ENCODE results near the gene CRYBG3.
A peak's percentile ranks its signal among the peaks of the same experiment; 100 is the strongest.
"Not testable (repeated sequence)": the region's sequence is repeated elsewhere in the genome, so short reads cannot be mapped to it uniquely, and the experiment has no call there.

The CRYBG3 gene

GRCh38 chr3:97889814-97890213 lies 68.0 kb downstream of the CRYBG3 start:
- Histone ChIP-seq H3K4me3 (no peak overlapping the region), H3K27ac (no peak overlapping the region)

- Histone ChIP-seq H3K4me3 (no peak overlapping the region), H3K27ac (no peak overlapping the region)
Measured at GRCh38 chr3:97892852-97893251, 71.0 kb downstream of the CRYBG3 start.

DNA sequence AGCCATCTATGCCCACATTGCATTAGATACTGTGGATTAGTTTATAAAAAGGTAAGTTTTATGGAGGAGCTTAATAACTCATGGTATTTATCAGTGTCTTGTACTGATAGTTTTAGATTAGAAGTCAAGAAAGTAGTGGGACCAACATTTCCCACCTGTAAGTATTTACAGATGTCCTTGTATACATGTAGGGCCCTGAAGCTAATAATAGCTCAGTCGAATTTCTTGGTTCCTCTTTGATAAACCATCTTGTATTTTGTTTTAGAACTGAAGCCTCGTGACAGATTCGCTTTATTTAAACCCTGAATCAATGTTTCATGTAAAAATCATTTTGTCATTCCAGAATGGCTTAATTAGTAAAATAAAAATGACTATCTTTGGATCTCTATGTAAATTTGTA lies 73.4 kb downstream of the CRYBG3 start:
- Histone ChIP-seq H3K27ac (no peak overlapping the region), H3K4me3 (no peak overlapping the region)

DNA sequence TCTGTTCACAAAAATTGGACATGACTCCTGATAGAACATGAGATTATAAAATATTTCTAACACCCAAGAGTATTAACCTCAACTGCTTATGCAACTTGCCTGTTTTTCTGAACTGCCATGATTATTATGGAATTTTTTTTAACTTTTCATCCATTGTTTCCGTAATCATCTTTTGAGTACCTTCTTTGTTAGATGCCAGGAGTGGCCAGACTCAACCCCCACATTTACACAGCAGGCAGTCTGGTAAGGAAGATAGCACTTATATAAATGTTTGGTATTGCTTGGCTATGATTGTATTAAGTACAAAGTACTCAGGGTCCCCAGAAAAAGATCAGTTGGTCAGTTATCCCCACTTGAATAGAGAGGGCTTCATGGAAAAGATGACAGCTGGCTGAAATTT lies 74.3 kb downstream of the CRYBG3 start:
- Histone ChIP-seq H3K4me3 (no peak overlapping the region), H3K27ac (no peak overlapping the region)

- H3K4me3 ChIP-seq, result no peak overlapping the region
Measured at GRCh38 chr3:97896547-97896946, 74.7 kb downstream of the CRYBG3 start.

DNA sequence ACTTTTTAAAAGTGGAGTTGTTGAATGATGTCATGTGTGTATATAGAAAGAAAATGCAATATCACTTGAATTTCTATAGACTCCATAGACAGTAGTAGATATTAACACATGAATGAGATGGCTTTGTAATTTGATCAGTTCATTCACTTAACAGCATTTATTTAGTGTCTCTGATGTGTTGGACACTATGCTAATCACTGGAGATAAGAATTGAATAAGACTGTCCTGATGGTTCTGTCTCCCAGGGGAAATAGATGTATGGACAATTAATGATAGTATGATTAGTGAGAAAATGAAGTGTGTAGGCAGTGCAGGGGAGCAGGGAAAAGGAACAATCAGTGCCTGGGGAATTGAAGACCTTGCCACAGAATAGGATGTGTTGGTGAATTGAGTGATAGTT lies 77.5 kb downstream of the CRYBG3 start:
- H3K27ac ChIP-seq, result no peak overlapping the region
- H3K4me3 ChIP-seq, result no peak overlapping the region

More at GRCh38 chr3:97896547-97896946, 74.7 kb downstream of the CRYBG3 start:
- no peak overlapping the region for H3K27ac ChIP-seq

DNA sequence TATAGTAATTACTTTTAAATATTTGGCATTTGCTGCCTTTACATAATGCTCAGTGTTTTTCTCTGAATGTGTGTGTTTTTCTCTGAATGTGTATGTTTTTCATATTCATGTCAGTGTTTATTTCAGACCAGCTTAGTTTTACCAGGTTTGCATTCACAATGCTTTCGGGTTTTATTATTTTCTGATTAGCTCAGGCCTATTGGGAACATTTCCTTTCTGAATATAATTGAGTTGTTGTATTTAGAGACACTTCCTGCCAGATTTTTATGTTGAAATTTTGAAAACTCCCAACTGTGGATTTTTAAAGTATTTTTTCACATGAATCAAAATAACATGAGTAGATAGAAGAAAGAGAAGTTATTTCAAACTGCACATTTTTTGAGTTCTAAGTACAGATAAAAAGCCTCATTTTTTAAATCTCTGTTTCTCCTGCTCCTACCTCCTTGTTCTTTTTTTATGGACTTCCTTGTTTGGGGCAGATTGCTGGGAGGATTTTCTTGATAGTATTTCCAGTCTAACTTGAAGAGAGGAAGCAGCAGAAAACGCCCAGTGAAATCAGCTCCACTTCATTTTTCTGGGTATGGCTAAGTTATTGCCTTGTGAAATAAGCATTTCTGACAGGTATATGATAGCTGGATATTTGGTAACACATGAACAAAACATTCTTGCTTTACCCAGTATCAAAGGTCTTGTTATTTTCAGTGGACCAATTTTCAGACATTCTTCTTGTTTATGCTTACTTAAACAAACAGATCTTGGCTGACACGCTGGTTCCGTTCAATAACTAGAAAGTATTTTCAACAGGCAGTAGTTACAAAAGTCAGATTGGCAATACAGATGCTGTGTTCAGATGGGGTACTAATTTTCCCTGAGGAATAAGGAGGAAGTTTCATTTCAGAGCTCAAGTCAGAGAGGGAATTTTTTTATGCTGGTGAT lies 79.8 kb downstream of the CRYBG3 start:
- H3K27ac ChIP-seq, result peak overlapping the region in 14 of 21 experiments; percentile 1 to 76 (median 36)
- H3K4me3 ChIP-seq, result no peak overlapping the region

DNA sequence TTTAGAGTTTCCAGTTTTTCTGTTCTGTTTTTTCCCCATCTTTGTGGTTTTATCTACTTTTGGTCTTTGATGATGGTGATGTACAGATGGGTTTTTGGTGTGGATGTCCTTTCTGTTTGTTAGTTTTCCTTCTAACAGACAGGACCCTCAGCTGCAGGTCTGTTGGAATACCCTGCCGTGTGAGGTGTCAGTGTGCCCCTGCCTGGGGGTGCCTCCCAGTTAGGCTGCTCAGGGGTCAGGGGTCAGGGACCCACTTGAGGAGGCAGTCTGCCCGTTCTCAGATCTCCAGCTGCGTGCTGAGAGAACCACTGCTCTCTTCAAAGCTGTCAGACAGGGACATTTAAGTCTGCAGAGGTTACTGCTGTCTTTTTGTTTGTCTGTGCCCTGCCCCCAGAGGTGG lies 88.0 kb downstream of the CRYBG3 start:
- H3K27ac ChIP-seq, H3K4me3 ChIP-seq: not testable (repeated sequence)

DNA sequence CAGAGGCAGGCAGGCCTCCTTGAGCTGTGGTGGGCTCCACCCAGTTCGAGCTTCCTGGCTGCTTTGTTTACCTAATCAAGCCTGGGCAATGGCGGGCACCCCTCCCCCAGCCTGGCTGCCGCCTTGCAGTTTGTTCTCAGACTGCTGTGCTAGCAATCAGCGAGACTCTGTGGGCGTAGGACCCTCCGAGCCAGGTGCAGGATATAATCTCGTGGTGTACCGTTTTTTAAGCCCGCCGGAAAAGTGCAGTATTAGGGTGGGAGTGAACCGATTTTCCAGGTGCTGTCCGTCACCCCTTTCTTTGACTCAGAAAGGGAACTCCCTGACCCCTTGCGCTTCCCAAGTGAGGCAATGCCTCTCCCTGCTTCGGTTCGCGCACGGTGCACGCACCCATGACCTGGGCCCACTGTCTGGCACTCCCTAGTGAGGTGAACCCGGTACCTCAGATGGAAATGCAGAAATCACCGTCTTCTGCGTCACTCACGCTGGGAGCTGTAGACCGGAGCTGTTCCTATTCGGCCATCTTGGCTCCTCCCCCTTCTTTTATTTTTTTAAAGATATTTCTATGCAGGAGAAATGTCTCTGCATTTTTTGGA lies 88.5 kb downstream of the CRYBG3 start:
- Histone ChIP-seq H3K4me3 (peak overlapping the region in 2 of 7 experiments; percentile 1 to 19), H3K27ac (peak overlapping the region in 9 of 21 experiments; percentile 2 to 76 (median 54))

GRCh38 chr3:97910931-97911351 lies 89.1 kb downstream of the CRYBG3 start:
- Histone ChIP-seq H3K27ac (peak overlapping the region in 9 of 21 experiments; percentile 2 to 76 (median 56)), H3K4me3 (peak overlapping the region in 1 of 7 experiments; percentile 1)

DNA sequence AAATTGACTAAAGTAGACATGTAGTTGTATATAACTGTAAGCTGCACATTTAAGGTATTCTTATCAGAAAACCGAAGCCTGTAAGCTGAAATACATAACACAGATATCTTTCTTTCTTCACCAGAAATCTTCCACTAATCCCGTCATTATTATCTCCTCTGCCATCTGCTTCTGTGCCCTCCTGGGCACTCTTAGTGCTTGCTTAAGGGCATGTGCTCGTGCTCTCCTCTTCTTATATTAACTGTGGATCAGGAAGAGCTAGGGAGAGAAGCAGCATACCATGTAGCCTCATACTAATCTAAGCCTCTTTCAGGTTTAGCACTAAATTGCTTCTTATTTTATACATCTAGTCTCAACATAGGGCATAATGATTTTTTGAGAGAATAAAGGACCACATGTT lies 89.6 kb downstream of the CRYBG3 start:
- no peak overlapping the region for H3K4me3 ChIP-seq
- H3K27ac ChIP-seq, result peak overlapping the region in 6 of 21 experiments; percentile 2 to 76 (median 52)

DNA sequence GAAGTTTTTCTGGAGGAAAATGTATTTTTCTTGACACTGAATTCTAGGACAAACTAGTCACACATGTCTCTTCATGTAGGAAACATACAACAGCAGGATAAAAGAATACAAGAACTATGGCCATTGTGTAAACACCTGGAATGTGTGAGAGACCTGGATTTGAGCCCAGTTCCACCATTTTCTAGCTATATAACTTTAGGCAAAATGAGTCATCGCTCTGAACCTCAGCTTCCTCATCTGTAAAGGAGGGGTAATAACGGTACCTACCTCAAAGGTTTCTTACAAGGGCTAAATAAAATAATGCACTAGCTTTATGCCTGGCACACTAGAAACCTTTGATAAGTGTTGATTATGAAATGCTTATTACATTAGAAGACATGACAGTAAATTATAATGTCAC lies 92.6 kb downstream of the CRYBG3 start:
- Histone ChIP-seq H3K4me3 (no peak overlapping the region), H3K27ac (no peak overlapping the region)

GRCh38 chr3:97916576-97916975 lies 94.8 kb downstream of the CRYBG3 start:
- no peak overlapping the region for H3K4me3 ChIP-seq
- H3K27ac ChIP-seq, result no peak overlapping the region

- Histone ChIP-seq H3K4me3 (no peak overlapping the region), H3K27ac (peak overlapping the region in 2 of 21 experiments; percentile 11 to 18)
Measured at GRCh38 chr3:97917813-97918536, 96.2 kb downstream of the CRYBG3 start.

DNA sequence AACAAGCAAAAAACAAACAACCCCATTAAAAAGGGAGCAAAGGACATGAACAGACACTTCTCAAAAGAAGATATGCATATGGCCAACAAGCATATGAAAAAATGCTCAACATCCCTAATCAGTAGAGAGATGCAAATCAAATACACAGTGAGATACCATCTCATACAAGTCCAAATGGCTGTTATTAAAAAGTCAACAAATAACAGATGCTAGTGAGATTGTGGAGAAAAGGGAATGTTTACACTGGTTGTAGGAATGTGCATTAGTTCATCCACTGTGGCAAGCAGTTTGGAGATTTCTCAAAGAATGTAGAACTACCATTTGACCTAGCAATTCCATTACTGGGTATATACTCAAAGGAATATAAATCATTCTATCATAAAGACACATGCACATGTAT lies 105.9 kb downstream of the CRYBG3 start:
- no peak overlapping the region for H3K4me3 ChIP-seq
- H3K27ac ChIP-seq, result no peak overlapping the region

DNA sequence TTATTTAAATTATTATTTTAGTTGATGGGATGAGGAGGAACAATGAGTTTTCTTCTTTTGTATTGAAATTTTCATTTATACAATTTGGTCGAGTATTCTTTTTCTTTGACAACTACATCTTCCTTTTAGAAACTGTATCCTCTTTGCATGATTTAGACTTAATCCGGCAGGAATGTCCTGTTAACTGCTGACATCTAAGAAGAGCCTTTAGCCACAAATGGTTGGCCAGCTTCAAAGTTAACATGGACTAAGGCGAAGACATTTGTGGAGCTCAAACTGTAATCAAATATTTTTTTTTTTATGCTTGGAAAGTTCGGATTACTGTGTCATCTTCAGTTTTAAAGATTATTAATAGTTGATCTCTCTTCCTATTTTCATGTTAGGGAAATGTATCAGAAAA lies 107.2 kb downstream of the CRYBG3 start:
- no peak overlapping the region for H3K27ac ChIP-seq
- no peak overlapping the region for H3K4me3 ChIP-seq

- no peak overlapping the region for H3K27ac ChIP-seq
Measured at GRCh38 chr3:97930018-97930417, 108.2 kb downstream of the CRYBG3 start.

GRCh38 chr3:97931218-97931617 lies 109.4 kb downstream of the CRYBG3 start:
- H3K4me3 ChIP-seq, result no peak overlapping the region

More at GRCh38 chr3:97930018-97930417, 108.2 kb downstream of the CRYBG3 start:
- H3K4me3 ChIP-seq, result no peak overlapping the region

DNA sequence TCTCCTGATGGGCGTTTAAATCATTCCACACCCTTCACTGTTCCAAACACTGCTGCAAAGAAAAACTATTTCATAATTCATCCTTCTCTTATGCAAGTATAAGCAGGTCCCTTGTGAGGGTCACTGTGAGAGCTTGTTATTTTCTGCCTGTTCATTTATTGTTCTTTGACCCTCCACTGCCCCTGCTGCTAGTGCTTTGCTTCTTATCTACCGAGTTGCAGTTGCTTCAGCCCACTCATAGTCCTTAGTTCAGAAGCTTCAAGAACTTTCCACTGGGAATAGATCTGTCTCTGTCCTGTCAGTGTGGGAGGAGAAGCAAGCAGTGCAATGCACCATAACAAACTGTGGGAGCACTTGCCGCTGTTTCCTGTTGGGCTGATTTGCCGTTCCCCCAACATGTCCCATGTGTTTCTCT lies 110.6 kb downstream of the CRYBG3 start:
- Histone ChIP-seq H3K4me3 (no peak overlapping the region), H3K27ac (peak overlapping the region in 1 of 21 experiments; percentile 9)

More at GRCh38 chr3:97931218-97931617, 109.4 kb downstream of the CRYBG3 start:
- no peak overlapping the region for H3K27ac ChIP-seq

- H3K4me3 ChIP-seq, result no peak overlapping the region
- no peak overlapping the region for H3K27ac ChIP-seq
Measured at GRCh38 chr3:97934980-97935695, 113.3 kb downstream of the CRYBG3 start.
